Forelimb muscle (tissue), 1 donor: ENCODE results near the gene PRKAR2A. TPM values are rescaled to one million over a fixed set of nuclear protein-coding genes. Genes with fewer than 3 reads are reported as not detected.

ENCODE experiments used
- polyA plus RNA-seq: library from polyadenylated mRNA; unstranded; fragments of 120-200 nt; gene quantifications from one replicate; pipeline ENCODE4 v1.2.1, GENCODE V29; 2013; ENCODE audit not compliant: insufficient read length

Gene PRKAR2A
- polyA plus RNA-seq, 1 donor: 41.3 TPM

Other genes with a start within 250 kb of the PRKAR2A start
- gene UQCRC1, start 238.2 kb downstream of the PRKAR2A start, polyA plus RNA-seq: 204 TPM
- gene TMEM89, start 226.1 kb downstream of the PRKAR2A start, polyA plus RNA-seq: not detected
- 8.9 TPM for gene SLC26A6, start 212.4 kb downstream of the PRKAR2A start, polyA plus RNA-seq
- 0.35 TPM for gene CELSR3, start 185.0 kb downstream of the PRKAR2A start, polyA plus RNA-seq
- 8.1 TPM for gene NCKIPSD, start 162.0 kb downstream of the PRKAR2A start, polyA plus RNA-seq
- gene IP6K2, start 130.7 kb downstream of the PRKAR2A start, polyA plus RNA-seq: 81.6 TPM
- 19.0 TPM for gene SLC25A20, start 51.0 kb upstream of the PRKAR2A start, polyA plus RNA-seq
- 63.2 TPM for gene ARIH2, start 71.0 kb upstream of the PRKAR2A start, polyA plus RNA-seq
- 12.4 TPM for gene P4HTM, start 142.4 kb upstream of the PRKAR2A start, polyA plus RNA-seq
- gene WDR6, start 159.5 kb upstream of the PRKAR2A start, polyA plus RNA-seq: 113 TPM
- 32.6 TPM for gene DALRD3, start 170.7 kb upstream of the PRKAR2A start, polyA plus RNA-seq
- gene NDUFAF3, start 174.2 kb upstream of the PRKAR2A start, polyA plus RNA-seq: 50.8 TPM
- gene IMPDH2, start 181.5 kb upstream of the PRKAR2A start, polyA plus RNA-seq: 282 TPM
- 49.8 TPM for gene QRICH1, start 246.2 kb upstream of the PRKAR2A start, polyA plus RNA-seq